IMR-90 (cell line): ENCODE measurements around the gene HOXB7. TPM values are rescaled to one million over a fixed set of nuclear protein-coding genes. Genes with fewer than 3 reads are reported as not detected.

Experiments
- MAFK ChIP-seq: IDR thresholded peaks from 2 replicates; pipeline ENCODE4 v1.6.1; 2012; ENCODE audit warnings: low read depth, low read length, improper control_type of control experiment
- MXI1 ChIP-seq: IDR thresholded peaks from 2 replicates; pipeline ENCODE4 v1.6.1; 2012; ENCODE audit warnings: low read depth, mild to moderate bottlenecking, low read length, moderate library complexity, borderline replicate concordance
- RFX5 ChIP-seq: IDR thresholded peaks from 2 replicates; pipeline ENCODE4 v1.8.0; 2012; ENCODE audit warnings: low read depth, mild to moderate bottlenecking, low read length, moderate library complexity
- polyA plus RNA-seq, 3 experiments: library from polyadenylated mRNA; depleted of rRNA; stranded (reverse); fragments of >200 nt; gene quantifications; 2 replicates each; pipeline ENCODE4 v1.2.3, GENCODE V29; 2012; ENCODE audit warnings: low replicate concordance in 1 of 3
- total RNA-seq: library from RNA; depleted of rRNA; stranded (reverse); fragments of >200 nt; gene quantifications from 2 replicates; pipeline ENCODE4 v1.2.3, GENCODE V29; 2012

Gene HOXB7
- total and polyA plus RNA-seq, 2 of the 4 experiments (the other 2 are of a cell fraction), result 1.8 to 6.7 TPM

DNA sequence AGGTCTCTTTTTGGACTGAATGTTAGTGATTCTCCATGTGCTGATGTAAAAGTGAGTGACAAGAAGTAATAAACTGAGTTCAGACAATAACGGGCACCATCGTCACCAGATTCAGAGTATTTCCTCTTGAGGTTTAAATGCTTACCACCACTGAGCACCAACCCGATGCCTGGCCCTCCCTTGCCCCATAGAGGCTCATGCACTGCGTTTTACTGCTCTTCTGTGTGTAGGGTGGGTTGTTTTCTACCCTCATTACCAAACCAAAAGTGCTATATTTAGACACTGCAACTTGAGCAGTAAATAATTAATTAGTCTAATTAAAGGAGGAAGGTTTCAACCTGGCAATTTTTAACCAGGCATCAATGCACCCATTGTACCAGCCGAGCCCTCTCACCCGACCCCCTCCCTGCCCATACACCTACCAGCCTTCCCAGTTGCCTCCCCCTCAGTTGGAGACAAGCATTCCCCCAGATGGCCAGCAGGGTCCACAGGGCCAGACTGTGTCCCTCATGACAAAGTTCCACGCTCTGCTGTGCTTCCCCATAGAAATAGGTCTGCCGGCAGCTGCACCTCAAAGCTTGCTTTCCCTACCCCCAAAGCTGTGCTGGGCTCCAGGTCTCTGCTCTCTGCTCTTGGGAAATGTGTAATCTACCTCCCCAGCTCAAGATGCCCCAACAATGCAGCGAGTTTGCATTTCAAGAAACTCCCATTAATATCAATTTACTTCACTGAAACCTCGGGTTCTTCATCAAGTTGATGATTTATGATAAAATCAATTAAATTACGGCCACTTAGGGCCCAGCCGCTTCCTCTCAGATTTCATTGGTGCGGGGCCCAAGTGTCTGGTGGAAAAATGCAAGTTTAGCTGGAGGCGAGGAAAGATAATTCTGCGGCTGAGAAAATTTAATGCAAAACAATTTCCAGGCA lies 48.7 kb downstream of the HOXB7 start (continued):
- TF ChIP-seq MAFK, result no peak
- no peak for TF ChIP-seq MXI1
- TF ChIP-seq RFX5, result no peak
